ENCODE measurements around the gene PDE4D.

GRCh38 chr5:59504043-59504442, 389.5 kb downstream of the PDE4D start:
- TF ChIP-seq CTCF (IDR thresholded peaks at IDR 0.05) = no peak
- no peak for TF ChIP-seq EP300 (IDR thresholded peaks at IDR 0.05)
